Measurements from ENCODE around the gene COL4A6. TPM values are rescaled to one million over a fixed set of nuclear protein-coding genes. Genes with fewer than 3 reads are reported as not detected.

The COL4A6 gene
- total RNA-seq, 1 experiment from 2014 or later, result 0.28 TPM

DNA sequence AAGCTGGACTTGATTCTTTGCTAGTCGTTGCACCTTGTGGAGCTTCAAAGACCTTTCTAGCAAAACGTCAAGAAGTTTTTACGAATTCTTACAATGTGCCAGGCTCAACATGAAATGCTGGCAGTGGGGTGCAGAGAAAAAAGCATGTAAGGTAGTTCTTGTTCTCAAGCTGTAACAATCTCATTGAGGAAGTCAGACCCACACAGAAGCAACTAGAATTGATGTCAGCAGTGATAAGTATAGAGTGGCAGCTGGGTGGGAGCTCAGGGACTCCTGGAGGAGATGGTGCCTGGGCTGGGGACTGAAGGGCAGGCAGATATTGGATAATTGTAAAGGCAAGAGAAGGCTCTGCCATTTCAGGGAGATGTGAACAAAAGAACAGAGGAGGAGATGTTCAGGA lies 264.3 kb downstream of the COL4A6 start:
- Histone ChIP-seq H3K36me3 (ENCODE audit: control insufficient read depth, insufficient read depth, low read length) (no peaks in the 10 kb centered on the region), H3K4me1 (ENCODE audit: control insufficient read depth, insufficient read depth, low read length) (no peaks in the 10 kb centered on the region), H3K9me3 (ENCODE audit: control insufficient read depth, insufficient read depth, low read depth, low read length) (no peaks in the 10 kb centered on the region), H3K4me3 (ENCODE audit: low read depth in 2 of 2, low read length in 2 of 2) (no peak overlapping the region), H3K27me3 (ENCODE audit: control insufficient read depth, insufficient read depth, low read length) (no peaks in the 10 kb centered on the region), H3K27ac (ENCODE audit: low read length) (no peak overlapping the region)
- ATAC-seq (no peak), DNase-seq (ENCODE audit: low read depth, low spot score) (no peak)
- CTCF ChIA-PET, result no interaction called here
- TF ChIP-seq, protein P1, sequence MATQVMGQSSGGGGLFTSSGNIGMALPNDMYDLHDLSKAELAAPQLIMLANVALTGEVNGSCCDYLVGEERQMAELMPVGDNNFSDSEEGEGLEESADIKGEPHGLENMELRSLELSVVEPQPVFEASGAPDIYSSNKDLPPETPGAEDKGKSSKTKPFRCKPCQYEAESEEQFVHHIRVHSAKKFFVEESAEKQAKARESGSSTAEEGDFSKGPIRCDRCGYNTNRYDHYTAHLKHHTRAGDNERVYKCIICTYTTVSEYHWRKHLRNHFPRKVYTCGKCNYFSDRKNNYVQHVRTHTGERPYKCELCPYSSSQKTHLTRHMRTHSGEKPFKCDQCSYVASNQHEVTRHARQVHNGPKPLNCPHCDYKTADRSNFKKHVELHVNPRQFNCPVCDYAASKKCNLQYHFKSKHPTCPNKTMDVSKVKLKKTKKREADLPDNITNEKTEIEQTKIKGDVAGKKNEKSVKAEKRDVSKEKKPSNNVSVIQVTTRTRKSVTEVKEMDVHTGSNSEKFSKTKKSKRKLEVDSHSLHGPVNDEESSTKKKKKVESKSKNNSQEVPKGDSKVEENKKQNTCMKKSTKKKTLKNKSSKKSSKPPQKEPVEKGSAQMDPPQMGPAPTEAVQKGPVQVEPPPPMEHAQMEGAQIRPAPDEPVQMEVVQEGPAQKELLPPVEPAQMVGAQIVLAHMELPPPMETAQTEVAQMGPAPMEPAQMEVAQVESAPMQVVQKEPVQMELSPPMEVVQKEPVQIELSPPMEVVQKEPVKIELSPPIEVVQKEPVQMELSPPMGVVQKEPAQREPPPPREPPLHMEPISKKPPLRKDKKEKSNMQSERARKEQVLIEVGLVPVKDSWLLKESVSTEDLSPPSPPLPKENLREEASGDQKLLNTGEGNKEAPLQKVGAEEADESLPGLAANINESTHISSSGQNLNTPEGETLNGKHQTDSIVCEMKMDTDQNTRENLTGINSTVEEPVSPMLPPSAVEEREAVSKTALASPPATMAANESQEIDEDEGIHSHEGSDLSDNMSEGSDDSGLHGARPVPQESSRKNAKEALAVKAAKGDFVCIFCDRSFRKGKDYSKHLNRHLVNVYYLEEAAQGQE (IDR thresholded peaks at IDR 0.05; ENCODE audit: insufficient read depth in 1 of 2, low read depth in 2 of 2, low read length in 1 of 2), result no peak
- TF ChIP-seq POLR2AphosphoS5 (IDR thresholded peaks at IDR 0.05; ENCODE audit: low read depth, low read length), result no peak
- TF ChIP-seq TCF7L2 (IDR thresholded peaks at IDR 0.05; ENCODE audit: low read depth, low read length), result no peak
- TF ChIP-seq, protein P2, sequence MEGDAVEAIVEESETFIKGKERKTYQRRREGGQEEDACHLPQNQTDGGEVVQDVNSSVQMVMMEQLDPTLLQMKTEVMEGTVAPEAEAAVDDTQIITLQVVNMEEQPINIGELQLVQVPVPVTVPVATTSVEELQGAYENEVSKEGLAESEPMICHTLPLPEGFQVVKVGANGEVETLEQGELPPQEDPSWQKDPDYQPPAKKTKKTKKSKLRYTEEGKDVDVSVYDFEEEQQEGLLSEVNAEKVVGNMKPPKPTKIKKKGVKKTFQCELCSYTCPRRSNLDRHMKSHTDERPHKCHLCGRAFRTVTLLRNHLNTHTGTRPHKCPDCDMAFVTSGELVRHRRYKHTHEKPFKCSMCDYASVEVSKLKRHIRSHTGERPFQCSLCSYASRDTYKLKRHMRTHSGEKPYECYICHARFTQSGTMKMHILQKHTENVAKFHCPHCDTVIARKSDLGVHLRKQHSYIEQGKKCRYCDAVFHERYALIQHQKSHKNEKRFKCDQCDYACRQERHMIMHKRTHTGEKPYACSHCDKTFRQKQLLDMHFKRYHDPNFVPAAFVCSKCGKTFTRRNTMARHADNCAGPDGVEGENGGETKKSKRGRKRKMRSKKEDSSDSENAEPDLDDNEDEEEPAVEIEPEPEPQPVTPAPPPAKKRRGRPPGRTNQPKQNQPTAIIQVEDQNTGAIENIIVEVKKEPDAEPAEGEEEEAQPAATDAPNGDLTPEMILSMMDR (IDR thresholded peaks at IDR 0.05), result no peak
- TF ChIP-seq SIN3A (IDR thresholded peaks at IDR 0.05; ENCODE audit: borderline replicate concordance, insufficient read depth, low read depth, low read length), result no peak
- POLR2A ChIA-PET, result interaction anchor here (0.6 to 0.7 kb wide), 2 partner anchors 293 to 408 kb away, joined by 5 to 6 read pairs; no protein-coding TSS in a partner anchor
- no TSS peak for BruUV-seq (replicated peaks)
- intact Hi-C loops (cut with micrococcal nuclease; ENCODE audit: unreplicated experiment), result no loop called here
- in situ Hi-C loops (cut with HindIII; ENCODE audit: low pct_unique_long_range_greater_than_20kb, low sequenced_read_pairs), result no loop called here

DNA sequence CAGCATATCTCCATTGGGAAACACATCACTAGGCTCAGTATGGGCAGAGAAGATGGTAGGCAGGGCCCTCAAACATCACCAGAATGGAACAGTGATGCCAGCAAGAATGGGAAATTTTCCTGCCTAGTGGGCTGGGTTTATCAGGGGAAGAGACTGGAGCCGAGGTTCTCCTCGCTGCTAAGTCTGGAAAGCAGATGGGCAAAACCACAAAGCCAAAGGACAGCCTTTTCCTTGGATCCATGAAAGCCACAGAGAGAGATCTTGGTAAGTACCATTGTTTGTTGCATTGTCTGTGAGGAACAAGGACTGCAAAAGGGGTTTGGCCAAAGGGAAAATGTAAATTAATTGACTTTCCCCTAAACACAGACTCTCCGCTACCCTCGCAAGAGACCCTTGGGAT lies 266.6 kb downstream of the COL4A6 start:
- Histone ChIP-seq H3K27ac (ENCODE audit: low read length) (no peak overlapping the region), H3K36me3 (ENCODE audit: control insufficient read depth, insufficient read depth, low read length) (no peaks in the 10 kb centered on the region), H3K27me3 (ENCODE audit: control insufficient read depth, insufficient read depth, low read length) (no peaks in the 10 kb centered on the region), H3K9me3 (ENCODE audit: control insufficient read depth, insufficient read depth, low read depth, low read length) (no peaks in the 10 kb centered on the region), H3K4me1 (ENCODE audit: control insufficient read depth, insufficient read depth, low read length) (no peaks in the 10 kb centered on the region; the same call in 1 of the 2 replicates), H3K4me3 (ENCODE audit: low read depth in 2 of 2, low read length in 2 of 2) (no peak overlapping the region)
- BruUV-seq (replicated peaks), result no TSS peak
- ATAC-seq (no peak), DNase-seq (ENCODE audit: low read depth, low spot score) (no peak)
- CTCF ChIA-PET, result no interaction called here
- POLR2A ChIA-PET, result no interaction called here
- TF ChIP-seq, protein P1 (IDR thresholded peaks at IDR 0.05; ENCODE audit: insufficient read depth in 1 of 2, low read depth in 2 of 2, low read length in 1 of 2), result no peak
- TF ChIP-seq SIN3A (IDR thresholded peaks at IDR 0.05; ENCODE audit: borderline replicate concordance, insufficient read depth, low read depth, low read length), result no peak
- TF ChIP-seq TCF7L2 (IDR thresholded peaks at IDR 0.05; ENCODE audit: low read depth, low read length), result no peak
- TF ChIP-seq, protein P2 (IDR thresholded peaks at IDR 0.05), result no peak
- TF ChIP-seq POLR2AphosphoS5 (IDR thresholded peaks at IDR 0.05; ENCODE audit: low read depth, low read length), result no peak
- intact Hi-C loops (cut with micrococcal nuclease; ENCODE audit: unreplicated experiment) (no loop called here), in situ Hi-C loops (cut with HindIII; ENCODE audit: low pct_unique_long_range_greater_than_20kb, low sequenced_read_pairs) (no loop called here)
